ENCODE results near the gene RGS7BP.

- TF ChIP-seq HOMEZ (CRISPR knock-in tag; IDR thresholded peaks at IDR 0.05; ENCODE audit: low read depth) (no peak), ZSCAN12 (CRISPR knock-in tag; IDR thresholded peaks at IDR 0.05) (no peak), ZNF639 (CRISPR knock-in tag; conservative IDR thresholded peaks at IDR 0.05) (no peak), EP300 (IDR thresholded peaks at IDR 0.05; ENCODE audit: low read depth in 2 of 2, low read length in 2 of 2) (no peak), EP300 (CRISPR knock-in tag; IDR thresholded peaks at IDR 0.05; ENCODE audit: borderline replicate concordance) (no peak), E2F2 (CRISPR knock-in tag; IDR thresholded peaks at IDR 0.05; ENCODE audit: borderline replicate concordance) (no peak), ARID4A (CRISPR knock-in tag; IDR thresholded peaks at IDR 0.05; ENCODE audit: borderline replicate concordance) (no peak), EZH2 (conservative IDR thresholded peaks at IDR 0.05; ENCODE audit: low read depth, low read length) (no peak), ZMYM4 (CRISPR knock-in tag; IDR thresholded peaks at IDR 0.05) (no peak), ZNF138 (CRISPR knock-in tag; IDR thresholded peaks at IDR 0.05; ENCODE audit: low read depth) (no peak), NFE2L2 (IDR thresholded peaks at IDR 0.05; ENCODE audit: low read length) (no peak), BHLHE40 (IDR thresholded peaks at IDR 0.05; ENCODE audit: low read length) (no peak)
These were observed 143.7 kb downstream of the RGS7BP start for GRCh38 chr5:64649512-64649911.
